Breast epithelium (tissue), 4 donors: ENCODE measurements around the gene WSB1. TPM values are rescaled to one million over a fixed set of nuclear protein-coding genes. Genes with fewer than 3 reads are reported as not detected.
"Not testable (repeated sequence)": the region's sequence is repeated elsewhere in the genome, so short reads cannot be mapped to it uniquely, and the experiment has no call there.

ENCODE experiments used
- DNase-seq, 2 donors: peaks; one replicate each; pipeline ENCODE4 v3.0.0-alpha.2; 2019; ENCODE audit warnings: low spot score in 2 of 2
- H3K27ac ChIP-seq, 2 donors: fragments of 200-600 bp; sonication (generic) in 1 of 2; one replicate each; pipeline ENCODE4 v1.5.1; 2016 to 2019; ENCODE audit warnings: mild to moderate bottlenecking in 1 of 2
- H3K27me3 ChIP-seq, 2 donors: fragments of 200-600 bp; sonication (generic) in 1 of 2; one replicate each; pipeline versions ENCODE4 v1.5.1 to v1.6.0; 2017 to 2019; ENCODE audit warnings: control low read depth in 1 of 2, mild to moderate bottlenecking in 1 of 2
- H3K36me3 ChIP-seq: fragments of 200-600 bp; one replicate; pipeline ENCODE4 v1.5.1; 2019
- H3K4me1 ChIP-seq, 2 donors: fragments of 200-600 bp; sonication (generic); one replicate each; pipeline ENCODE4 v1.5.1; 2016 to 2019; ENCODE audit warnings: control low read depth in 1 of 2
- H3K4me3 ChIP-seq, 3 donors: fragments of 200-600 bp; sonication (generic); 1 replicate in 2 of 3; 2 replicates in 1 of 3; pipeline ENCODE4 v1.5.1; 2016 to 2019; ENCODE audit warnings: mild to moderate bottlenecking in 3 of 3, moderate library complexity in 2 of 3
- H3K9me3 ChIP-seq, 2 donors: fragments of 200-600 bp; sonication (generic) in 1 of 2; one replicate each; pipeline ENCODE4 v1.5.1; 2016 to 2019; ENCODE audit warnings: control low read depth in 1 of 2
- CTCF ChIP-seq, 3 donors: fragments of 450-650 bp; IDR thresholded peaks; one replicate each; pipeline ENCODE4 v1.5.1; 2016 to 2017; ENCODE audit warnings: antibody characterized with exemption in 3 of 3, mild to moderate bottlenecking in 3 of 3, moderate library complexity in 3 of 3
- POLR2A ChIP-seq: fragments of 450-650 bp; IDR thresholded peaks from one replicate; pipeline ENCODE4 v1.6.1; 2016; ENCODE audit warnings: antibody characterized with exemption, mild to moderate bottlenecking, moderate library complexity
- POLR2AphosphoS5 ChIP-seq, 3 donors: sonication (generic); formaldehyde crosslinking; IDR thresholded peaks; one replicate each; pipeline ENCODE4 v1.6.1; 2017; ENCODE audit warnings: antibody characterized with exemption in 3 of 3
- intact Hi-C: fragments of 100-400 bp; cut with DNase I; formaldehyde crosslinking; loops from one replicate; pipeline ENCODE4 v1.15.1; 2023; ENCODE audit warnings: low total_unique reads
- total RNA-seq, 3 donors: library from RNA; depleted of rRNA; stranded (reverse); fragments of >200 nt; gene quantifications; one replicate each; pipeline ENCODE4 v1.1.0, GENCODE V29; 2016

The WSB1 gene
- total RNA-seq, 3 donors from 2014 or later = 90.6 to 219 (median 160) TPM

GRCh38 chr17:27326051-27326450, 32.1 kb downstream of the WSB1 start:
- intact Hi-C loops = no loop called here

GRCh38 chr17:27326585-27326984, 32.7 kb downstream of the WSB1 start:
- Histone ChIP-seq H3K4me1 (peaks cover 4 to 10% of the 10 kb centered on the region in 2 donors), H3K4me3 (no peak overlapping the region), H3K36me3 (no peaks in the 10 kb centered on the region), H3K9me3 (no peaks in the 10 kb centered on the region), H3K27me3 (no peaks in the 10 kb centered on the region), H3K27ac (no peak overlapping the region)
- intact Hi-C loops = no loop called here
- DNase-seq = no peak
- TF ChIP-seq CTCF (IDR thresholded peaks at IDR 0.05) = no peak
- TF ChIP-seq POLR2AphosphoS5 (IDR thresholded peaks at IDR 0.05) = no peak
- no peak for TF ChIP-seq POLR2A

More at GRCh38 chr17:27326051-27326450, 32.1 kb downstream of the WSB1 start:
- Histone ChIP-seq H3K4me1 (peaks cover 4 to 10% of the 10 kb centered on the region in 2 donors), H3K4me3 (no peak overlapping the region), H3K27ac (no peak overlapping the region), H3K9me3 (no peaks in the 10 kb centered on the region), H3K36me3 (no peaks in the 10 kb centered on the region), H3K27me3 (no peaks in the 10 kb centered on the region)
- no peak for DNase-seq
- TF ChIP-seq POLR2A (no peak), CTCF (IDR thresholded peaks at IDR 0.05) (no peak), POLR2AphosphoS5 (IDR thresholded peaks at IDR 0.05) (no peak)

DNA sequence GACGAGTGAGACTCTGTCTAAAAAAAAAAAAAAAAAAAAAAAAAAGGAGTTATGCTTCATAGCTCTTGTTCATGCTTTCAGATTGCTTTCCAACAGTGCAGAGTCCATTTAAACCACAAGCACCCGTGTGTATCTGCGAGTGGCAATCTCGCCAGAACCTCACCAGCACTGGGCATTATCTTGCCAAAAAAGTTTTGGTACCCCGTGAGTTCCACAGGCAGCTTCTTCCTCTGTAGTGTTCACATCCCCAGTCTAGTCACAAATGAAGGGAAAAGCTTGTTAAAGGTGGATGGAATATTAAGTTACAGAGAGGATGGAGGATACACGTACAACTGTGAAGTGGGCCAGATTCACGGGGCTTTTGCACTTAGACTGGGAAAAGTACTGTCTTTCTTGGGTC, 33.5 kb downstream of the WSB1 start:
- Histone ChIP-seq H3K27ac (no peak overlapping the region), H3K27me3 (no peaks in the 10 kb centered on the region), H3K36me3 (no peaks in the 10 kb centered on the region), H3K4me1 (peaks cover 10 to 15% of the 10 kb centered on the region in 2 donors), H3K9me3 (no peaks in the 10 kb centered on the region), H3K4me3 (no peak overlapping the region)
- TF ChIP-seq POLR2AphosphoS5 (IDR thresholded peaks at IDR 0.05) = no peak
- TF ChIP-seq CTCF (IDR thresholded peaks at IDR 0.05) = no peak
- no peak for TF ChIP-seq POLR2A
- intact Hi-C loops = no loop called here
- no peak for DNase-seq

- H3K9me3 ChIP-seq = no peaks in the 10 kb centered on the region
- DNase-seq = no peak
- H3K36me3 ChIP-seq = no peaks in the 10 kb centered on the region
- no peak overlapping the region for H3K4me3 ChIP-seq
- peaks cover 12 to 17% of the 10 kb centered on the region in 2 donors for H3K4me1 ChIP-seq
- H3K27ac ChIP-seq = no peak overlapping the region
- H3K27me3 ChIP-seq = no peaks in the 10 kb centered on the region
- TF ChIP-seq POLR2A (no peak), POLR2AphosphoS5 (IDR thresholded peaks at IDR 0.05) (no peak), CTCF (IDR thresholded peaks at IDR 0.05) (no peak)
- intact Hi-C loops = no loop called here
Observed at GRCh38 chr17:27327871-27328270, 34.0 kb downstream of the WSB1 start.

DNA sequence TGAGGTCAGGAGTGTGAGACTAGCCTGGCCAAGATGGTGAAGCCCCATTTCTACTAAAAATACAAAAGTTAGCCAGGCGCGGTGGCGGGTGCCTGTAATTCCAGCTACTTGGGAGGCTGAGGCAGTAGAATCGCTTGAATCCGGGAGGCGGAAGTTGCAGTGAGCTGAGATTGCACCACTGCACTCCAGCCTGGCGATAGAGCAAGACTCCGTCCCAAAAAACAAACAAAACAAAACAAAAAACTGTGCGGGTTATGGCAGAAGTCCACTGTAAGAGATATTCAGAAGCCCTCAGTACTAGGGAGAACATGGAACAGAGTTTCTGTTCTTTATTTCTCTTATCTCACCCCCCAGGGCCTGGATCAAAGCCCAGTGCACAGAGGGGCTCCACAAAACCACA, 34.8 kb downstream of the WSB1 start:
- H3K36me3 ChIP-seq, DNase-seq, intact Hi-C loops, H3K27ac ChIP-seq, H3K9me3 ChIP-seq, H3K4me3 ChIP-seq, H3K27me3 ChIP-seq: not testable (repeated sequence)
- peaks cover 12 to 15% of the 10 kb centered on the region in 2 donors for H3K4me1 ChIP-seq
